ENCODE measurements around the gene TSPAN18.

Gene TSPAN18, protein sequence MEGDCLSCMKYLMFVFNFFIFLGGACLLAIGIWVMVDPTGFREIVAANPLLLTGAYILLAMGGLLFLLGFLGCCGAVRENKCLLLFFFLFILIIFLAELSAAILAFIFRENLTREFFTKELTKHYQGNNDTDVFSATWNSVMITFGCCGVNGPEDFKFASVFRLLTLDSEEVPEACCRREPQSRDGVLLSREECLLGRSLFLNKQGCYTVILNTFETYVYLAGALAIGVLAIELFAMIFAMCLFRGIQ

DNA sequence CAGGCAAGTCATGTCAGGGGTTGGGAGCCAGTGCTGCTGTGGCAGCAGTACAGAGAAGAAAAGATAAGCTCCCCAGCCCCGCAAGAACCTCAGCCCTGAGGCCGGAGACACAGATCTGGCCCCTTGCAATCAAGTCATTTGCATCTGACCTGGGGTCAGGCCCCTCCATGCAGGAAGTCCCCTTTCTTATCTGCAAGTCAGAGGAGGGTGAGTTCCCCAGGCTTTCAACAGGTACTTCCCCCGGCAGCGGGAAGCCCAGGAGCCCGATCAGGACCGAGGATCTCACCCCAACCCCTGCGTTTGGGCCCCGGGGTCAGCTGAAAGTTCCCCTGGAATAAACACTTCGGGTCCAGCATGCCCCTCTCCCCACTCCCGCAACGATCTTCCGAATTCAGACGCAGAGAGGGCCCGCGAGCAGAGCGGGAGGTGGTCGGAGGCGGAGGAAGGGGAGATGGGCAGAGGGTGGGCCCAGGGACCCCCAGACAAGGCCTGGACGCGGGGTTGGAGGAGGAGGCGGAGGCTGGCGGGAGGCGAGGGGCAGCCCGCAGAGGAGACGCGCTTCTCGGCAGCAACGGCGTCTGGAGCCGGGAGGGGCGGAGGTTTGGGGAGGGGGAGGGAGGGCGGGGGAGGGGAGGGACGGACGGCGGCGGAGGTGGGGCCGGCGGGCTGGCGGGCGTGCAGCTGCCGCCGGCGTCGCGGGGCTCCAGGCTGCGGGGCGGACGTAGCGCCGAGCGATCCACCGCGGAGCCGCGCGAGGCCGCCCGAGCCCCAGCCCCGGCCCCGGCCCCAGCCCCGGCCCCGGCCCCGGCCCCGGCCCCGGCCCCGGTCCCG lies at the start of gene TSPAN18:
Gene TSPAN18, plus strand, starts transcription at position 680 of the 831 bp plus-strand sequence. CDS start 179,455 bp downstream, outside the sequence.
- no peak for DNase-seq

DNA sequence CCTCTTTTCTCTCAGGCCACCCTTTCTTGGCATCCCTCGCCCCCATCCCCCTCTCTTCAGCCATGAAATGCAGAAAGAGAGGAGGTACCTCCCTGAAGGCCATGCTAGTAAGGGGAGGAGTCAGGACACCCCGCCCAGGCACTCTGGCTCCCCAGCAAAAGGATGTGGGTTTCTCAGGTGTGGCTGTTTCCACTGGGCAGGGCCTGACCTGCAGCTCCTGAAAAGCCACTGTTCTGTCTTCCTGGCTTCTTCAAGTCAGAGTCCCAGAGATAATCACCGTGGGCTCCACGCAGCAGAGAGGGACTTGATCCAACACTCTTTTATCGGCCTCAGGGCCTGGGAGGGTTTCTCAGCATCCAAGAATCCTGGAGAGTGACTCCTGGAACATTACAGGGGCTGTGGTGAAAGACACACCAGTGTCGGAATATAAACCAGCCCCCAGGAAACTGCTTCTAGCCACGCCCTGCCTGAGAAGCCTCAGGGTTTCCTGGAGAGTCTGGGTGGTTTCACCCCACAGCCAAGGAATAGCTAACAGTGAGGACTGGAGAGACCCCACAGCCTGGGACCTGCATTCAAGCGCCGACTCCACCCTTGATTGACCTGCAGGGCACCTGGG lies 45.7 kb upstream of the TSPAN18 start:
- DNase-seq: no peak

DNA sequence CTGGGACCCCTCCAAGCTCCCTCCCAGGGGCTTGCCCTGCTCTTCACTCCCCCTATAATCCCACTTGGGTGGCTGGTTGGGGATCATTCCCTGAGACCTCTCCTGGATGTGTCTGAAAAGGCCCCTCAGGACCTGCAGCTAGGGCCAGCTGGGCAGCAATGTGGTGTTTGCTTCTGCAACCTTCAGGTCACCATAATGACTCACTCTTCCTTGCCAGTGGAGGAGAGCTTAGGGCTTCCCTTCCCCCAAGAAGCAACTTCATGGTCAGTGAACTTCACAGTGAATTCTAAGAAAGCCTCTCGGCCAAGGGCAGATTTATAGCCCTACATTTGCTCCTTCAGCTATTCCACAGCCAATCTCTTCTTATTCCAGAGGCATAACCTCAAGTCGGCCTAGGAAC lies 45.1 kb upstream of the TSPAN18 start:
- DNase-seq: no peak

DNA sequence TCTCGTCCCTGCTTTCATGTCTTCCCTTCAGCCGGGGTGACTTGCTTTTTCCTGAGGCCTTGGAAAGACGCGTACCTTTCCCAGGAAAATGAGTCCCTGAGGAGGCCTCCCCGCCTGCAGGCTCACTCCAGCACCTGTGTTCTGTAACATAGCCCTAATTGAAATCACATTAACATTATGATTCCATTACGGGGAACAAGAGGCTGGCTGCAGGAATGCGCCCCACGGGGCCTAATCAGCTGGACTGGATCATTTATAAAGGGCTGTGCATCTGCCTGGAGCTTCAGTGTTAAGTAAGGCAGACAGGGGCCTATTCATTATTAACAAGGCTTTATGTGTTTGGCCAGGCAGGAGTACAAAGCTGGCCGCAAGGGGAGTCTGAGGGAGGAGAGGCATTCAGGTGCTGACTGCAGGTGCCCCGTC lies 41.9 kb upstream of the TSPAN18 start:
- DNase-seq: no peak

DNA sequence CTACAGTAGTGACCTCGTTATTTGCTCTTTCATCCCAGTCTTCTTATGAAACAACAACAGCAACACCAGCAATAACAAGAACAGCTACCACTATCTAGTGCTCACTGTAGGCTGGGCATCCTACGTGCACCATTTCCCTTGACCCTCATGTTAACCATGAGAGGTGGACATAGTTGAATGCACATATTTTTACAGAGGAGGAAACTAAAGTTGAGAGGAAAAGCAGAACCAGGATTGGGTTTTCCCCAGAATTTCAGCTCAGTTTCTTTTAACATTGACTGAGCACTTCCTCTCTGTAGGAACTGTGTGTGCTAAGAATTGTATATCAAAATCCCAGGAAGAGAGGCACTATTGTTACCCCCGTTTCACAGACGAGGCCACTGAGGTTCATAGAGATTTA lies 39.4 kb upstream of the TSPAN18 start:
- no peak for DNase-seq

DNA sequence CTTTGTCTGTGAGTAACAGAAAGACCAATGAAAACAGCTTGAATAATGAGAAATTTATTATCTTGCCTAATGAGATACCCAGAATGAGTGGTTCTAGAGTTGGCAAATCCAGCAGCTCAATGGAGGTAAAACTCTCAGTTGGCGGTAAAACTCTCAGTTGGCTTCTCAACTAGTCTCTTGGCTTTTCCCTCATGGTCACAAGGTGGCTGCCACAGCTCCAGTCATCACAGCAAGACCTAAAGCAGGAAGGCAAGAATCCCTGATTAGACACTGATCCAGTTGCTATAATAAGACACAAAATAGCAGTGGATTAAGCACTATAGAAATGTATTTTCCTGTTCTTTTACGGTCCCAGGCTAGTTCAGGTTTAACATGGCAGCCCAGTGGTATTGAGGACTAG lies 37.5 kb upstream of the TSPAN18 start:
- DNase-seq: no peak

DNA sequence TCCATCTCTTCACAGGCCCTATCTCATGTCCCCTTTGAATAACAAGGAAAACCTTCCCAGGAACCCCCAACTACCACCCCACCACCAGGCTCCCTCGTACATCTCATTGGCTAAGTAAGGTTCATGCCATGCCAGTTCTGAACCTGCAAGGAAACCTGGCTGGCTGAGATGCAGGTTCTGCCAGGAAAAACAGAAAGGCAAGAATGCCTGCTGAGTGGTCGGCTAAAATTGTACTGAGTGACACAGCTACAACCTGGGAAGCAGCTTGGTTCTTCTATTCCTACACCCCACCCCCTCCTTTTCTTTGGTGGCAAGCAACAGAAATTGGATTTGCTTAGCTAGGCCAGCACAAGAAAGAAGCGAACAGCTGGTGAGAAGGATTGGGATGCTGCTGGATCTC lies 36.1 kb upstream of the TSPAN18 start:
- DNase-seq: no peak

DNA sequence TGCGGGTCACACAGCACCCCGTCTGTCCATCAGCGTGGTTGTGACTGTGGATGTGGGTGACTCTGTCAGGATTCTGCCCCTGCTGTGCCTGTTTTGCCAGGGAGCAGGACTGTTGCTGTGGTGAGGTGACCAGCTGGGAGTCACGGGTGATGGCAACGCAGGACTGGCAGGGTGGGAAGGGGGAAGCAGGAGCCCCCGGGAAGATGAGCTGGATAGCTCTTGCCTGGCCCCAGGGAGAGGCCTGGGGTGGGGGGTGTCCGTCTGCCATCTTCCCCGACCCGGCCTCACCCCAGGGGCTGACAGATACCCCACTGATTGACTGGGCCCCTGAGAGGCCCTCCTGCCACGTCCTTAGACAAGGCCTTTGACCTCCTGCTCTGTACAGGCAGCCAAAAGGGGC lies 34.3 kb upstream of the TSPAN18 start:
- no peak for DNase-seq

DNA sequence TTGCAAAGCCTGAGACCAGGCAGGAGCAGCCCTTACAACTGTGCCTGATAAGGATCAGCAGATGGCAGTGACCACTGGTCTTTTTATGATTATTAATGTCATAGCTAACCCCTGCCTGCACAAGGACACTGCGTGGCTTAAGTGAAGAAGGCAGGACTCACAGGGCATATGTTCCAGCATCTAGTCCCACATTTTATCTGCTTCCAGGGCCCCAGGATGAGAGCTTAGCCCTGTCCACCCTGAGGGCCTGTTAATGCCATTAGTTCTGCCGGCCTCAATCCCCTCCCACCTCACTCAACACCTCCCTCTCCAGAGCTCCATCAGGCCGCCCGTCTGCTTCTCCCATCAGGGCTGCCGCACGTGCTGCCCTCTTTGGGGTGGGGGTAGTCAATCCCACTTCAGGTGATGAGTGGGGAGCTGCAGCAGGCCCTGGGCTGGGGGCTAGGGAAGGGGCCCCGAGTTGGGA lies 33.1 kb upstream of the TSPAN18 start:
- no peak for DNase-seq

DNA sequence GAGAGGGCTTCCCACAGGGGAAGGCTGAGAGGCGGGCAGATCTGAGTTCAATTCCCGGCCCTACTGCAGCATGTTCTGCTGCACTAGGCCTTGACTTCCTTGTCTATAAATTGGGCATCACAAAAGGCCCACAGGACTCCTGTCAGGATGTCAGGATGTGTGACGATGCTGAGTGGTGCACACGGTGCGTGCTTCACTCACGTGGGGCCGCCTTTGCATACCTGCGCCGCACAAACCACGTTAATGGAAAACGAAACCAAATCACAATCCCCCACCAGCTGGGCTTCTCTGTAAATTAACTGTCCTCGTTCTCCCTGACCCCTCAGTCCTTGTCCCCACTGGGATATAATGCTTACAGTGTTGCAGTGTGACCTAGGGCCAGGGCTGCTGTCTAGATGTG lies 32.3 kb upstream of the TSPAN18 start:
- no peak for DNase-seq

DNA sequence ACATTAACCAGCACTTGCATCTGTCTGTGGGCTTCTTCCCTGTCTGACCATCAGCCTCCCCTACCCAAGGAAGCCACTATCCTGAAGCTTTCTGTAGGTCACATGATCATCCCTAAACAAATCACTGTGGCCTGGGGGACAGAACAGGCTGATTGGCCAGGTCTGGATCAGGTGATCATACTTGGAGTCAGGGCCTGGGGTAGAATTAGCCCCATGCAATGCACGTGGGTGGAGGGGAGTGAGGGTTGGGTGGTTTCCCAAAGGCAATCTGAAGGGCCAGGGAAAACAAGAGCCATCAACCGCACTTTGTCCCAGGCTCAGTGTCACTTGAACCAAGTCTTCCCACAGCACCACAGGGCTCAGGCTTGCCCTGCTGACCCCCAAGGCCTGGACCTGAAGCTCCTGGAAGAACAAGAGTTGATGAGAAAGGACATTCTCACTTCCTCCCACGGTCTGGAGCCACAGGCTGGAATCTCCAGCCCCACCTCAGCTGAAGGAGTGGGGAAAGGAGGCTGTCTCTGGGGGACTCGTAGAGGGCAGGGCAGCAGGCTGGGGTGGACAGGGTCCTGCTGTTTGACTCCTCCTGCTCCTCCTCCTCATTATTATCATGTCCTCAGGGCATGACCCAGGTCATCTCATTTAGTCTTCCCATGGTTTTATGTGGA lies 31.5 kb upstream of the TSPAN18 start:
- no peak for DNase-seq

DNA sequence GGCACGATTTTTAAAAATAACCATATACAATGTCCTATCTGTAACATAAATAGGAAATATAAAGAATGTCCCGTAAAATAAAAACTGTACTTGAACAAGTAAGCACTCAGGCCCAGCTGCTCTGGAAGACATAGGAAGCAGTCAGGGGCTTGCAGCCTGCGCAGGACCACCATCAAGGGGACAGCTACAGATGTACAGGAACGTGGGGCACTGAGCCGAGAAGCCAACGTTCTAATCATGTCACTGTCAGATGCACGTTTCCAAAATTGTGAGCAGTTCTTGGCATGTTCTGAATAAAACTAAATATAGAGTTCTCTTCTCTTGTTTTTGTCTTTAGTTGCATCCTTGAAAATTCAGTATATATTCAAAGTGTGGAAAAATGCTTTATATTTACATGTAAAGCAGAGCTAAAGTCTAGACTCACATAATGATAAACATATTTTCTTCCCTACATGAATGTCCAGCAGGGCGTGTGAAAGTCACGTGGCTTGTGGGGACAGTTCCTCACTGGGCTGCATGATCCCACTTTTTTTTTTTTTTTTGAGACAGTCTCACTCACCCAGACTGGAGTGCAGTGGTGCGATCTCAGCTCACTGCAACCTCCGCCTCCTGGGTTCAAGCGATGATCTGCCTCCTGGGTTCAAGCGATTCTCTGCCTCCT lies 28.4 kb upstream of the TSPAN18 start:
- DNase-seq: no peak

DNA sequence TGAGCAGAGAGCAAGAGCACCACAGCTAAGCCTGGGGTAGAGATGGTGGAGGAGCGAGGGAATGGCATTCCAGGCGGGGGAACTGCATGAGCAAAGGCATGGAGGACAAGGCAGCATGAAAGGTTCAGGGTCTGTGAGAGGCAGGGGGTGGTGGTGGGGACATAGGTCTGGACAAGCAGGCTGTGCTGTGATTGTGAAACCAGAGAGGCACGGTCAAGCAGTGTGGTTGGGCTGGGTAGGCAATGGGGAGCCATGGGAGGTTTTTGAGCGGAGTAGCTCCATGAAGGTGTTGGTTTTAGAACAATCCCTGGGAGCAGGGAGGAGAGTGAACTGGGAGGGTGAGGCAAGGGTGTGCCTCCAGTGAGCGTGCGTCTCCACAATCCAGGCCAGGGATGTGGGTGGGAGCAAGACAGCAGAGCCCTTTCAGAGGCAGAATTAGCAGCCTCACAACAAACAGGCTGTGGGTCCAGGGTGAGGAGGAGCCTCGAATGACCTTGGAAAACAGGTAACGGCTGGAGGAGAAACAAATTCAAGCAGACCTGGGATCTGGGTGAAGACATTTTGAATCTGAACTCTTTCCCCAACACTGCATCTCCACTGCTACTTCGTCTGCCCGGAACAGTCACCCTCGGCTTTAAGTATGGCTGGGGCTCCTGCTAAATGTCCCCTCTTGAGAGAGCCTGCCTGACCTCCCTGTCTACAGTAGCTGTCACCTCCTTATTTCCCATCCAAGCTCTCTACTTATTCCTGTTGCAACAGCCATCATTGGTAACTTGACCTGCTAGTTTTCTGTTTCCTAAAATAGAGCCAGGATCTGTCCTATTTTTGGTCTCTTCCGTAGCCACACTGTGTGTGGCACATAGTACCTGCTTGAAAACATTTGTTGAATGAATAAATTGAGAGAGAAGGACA lies 27.0 kb upstream of the TSPAN18 start:
- no peak for DNase-seq

DNA sequence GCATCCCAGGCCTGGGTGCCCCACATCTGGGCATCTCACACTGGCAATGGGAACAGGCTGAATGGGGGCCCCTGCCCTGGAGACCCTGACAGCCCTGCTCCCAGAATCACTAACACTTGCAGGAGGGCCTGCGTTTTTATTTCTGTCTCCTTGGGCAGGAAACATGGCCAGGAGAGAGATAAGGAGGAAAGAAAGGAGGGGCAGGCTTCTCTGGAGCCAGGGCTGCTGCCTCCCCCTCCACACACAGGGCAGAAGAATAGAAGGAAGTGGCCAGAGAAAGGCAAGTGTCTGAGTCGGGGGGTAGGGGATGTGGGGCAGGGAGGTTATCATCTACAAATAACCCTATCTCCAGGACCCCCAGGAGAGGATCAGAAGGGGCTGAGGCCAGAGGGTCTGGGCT lies 25.5 kb upstream of the TSPAN18 start:
- no peak for DNase-seq

DNA sequence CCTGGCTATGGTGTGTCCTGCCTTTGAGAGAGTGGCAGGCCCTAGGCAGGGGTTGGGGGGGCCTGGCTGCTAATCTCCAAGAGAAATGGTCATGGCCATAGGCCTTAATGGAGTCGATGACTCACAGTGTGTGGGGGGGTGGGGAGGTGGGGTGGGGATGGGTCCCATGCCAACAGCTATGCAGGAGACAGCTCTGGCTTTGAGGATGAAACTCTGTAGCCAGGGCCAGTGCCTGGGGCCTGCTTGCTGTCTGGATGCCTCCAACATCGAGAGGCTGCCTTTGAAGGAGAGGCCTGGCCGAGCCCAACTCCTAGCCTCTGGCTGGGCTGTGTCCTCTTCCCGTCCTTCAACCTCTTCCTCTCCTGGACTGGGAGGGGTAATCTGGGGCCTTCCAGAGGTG lies 23.9 kb upstream of the TSPAN18 start:
- DNase-seq: no peak

DNA sequence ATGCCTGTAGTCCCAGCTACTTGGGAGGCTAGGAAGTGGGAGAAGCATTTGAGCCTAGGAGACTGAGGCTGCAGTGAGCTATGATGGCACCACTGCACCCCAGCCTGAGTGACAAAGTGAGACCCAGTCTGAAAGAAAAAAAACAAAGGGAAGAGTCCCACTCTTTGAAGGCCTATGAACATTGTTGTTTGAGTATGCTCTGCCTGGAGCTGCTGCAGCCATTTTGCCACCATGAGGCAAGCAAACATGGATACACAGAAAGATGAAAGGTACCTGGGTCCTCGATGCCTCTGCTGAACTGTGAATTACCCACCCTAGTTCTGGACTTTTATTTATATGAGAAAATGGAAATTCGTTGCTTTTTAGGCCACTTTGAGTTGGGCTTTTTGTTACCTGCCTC lies 19.7 kb upstream of the TSPAN18 start:
- DNase-seq: no peak

DNA sequence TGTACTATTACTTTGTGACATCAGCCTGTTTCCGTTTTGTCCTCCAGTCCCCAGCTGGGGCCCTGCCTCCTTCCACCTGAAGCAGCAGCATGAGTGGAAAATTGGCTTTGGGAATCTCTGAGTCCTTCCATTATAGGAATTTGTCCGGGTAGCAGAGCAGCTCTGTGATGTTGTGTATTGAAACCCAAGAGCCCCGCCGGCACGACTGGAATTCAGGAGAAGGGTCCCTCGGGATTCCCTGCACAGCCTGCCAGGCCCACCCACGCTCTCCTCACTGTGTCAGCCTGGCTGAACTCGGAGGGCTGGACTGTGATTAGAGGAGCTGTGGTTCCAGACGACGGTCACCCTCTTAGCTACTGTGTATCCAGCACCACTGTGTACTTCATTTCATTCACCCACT lies 18.8 kb upstream of the TSPAN18 start:
- DNase-seq: no peak

DNA sequence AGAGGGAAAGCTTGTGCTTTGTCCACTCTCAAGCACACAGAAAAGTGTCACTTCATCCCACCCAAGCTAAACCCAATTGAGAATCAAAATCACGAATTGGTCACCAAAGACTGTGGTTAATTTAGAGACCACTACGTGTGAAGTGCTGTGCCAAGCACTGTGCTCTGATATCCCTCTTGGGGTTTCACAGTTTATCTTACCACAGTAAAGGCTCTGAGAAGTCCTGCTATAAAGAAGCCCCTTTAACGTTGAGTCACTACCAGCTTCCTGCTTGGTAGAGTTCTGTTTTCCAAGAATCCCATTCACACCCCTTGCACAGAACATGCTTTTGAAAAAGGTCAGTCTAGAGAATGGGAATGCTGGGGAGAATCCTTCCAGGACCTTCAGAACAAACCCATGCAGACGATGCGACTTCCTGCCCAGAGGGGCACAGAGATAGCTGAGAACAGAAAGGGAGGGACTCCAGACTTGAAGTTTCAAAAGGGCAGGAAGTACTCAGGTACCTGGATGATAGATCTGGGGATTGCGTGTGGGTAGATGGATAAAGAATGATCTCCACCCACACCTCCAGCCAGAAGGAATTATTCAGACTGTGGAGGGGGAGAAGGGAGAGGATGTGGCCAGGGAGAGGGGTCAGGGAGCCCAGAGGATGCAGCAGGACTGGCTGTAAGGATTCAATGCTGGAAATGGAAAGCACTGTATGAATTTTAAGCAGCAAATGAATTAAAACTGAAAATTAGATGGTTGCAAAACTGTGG lies 18.1 kb upstream of the TSPAN18 start:
- DNase-seq: no peak

DNA sequence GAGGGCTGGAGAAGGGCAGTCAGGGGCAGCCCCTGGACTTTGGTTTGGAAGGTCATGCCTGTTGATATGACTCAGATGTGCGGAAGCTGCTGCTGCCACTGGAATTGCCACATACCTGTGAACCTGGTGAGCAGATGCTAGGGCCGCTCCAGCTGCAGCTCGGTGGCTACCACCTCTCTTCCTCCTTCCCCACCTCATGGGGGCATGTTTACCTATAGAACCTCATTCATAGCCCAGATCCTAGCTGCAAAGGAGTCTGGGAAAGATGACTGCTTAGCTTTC lies 17.5 kb upstream of the TSPAN18 start:
- DNase-seq: no peak

DNA sequence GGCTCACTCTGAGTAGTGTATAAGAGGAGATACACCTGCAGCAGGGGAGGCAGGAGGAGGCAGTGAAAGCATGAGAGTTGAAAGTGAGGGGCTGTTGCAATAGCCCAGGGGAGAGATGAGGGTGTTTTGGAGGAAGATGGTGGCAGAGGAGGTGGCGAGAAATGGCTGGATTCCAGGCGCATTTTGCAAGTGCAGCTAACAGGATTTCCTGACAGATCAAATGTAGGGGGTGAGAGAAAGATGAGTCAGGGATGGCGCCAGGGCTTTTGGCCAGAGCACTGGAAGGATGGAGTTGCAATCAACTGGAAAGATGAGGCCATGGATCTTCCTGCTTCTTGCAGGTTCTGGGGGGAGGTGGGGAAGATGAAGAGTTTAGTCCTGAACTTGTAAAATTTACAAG lies 16.8 kb upstream of the TSPAN18 start:
- no peak for DNase-seq

DNA sequence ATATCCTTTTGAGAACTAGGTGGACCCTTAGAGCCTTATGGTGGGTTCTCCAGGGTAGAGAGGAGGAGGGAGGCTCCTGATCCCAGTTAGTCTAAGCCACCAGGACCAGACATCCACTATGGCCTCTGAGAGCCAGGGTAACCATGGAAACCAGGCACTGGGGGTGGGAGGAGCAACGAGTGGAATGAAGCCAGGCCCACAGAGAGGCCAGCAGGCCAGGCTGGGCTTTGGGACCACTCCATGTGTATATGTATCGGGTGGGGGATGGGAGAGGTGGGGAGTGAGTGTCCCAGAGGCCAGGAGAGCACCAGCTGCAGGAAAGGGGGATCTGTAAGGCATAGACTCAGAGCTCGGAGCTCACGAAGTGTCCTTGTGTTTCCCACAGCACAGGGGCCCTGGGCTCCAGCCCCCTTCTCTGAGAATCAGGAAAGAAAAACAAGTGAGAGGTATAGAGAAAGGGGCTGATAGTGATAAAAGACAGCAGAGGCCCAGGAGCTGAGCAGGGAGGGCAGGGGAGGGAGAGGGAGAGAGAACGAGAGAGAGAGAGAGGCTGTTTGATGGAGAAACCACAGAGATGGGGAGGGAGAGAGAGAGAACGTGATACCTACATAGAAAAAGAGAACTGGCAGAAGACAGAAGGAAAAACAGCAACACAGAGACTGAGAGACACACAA lies 15.5 kb upstream of the TSPAN18 start:
- DNase-seq: no peak

All from NCI-H748 treated with DMSO at 0.1 percent for 48 hours (cell line).